ENCODE data around the gene DDOST. TPM values are rescaled to one million over a fixed set of nuclear protein-coding genes. Genes with fewer than 3 reads are reported as not detected.
"Not testable (repeated sequence)": the region's sequence is repeated elsewhere in the genome, so short reads cannot be mapped to it uniquely, and the experiment has no call there.

DDOST gene
- total and polyA plus RNA-seq, 2 donors = 93.0 to 121 TPM

GRCh38 chr1:20685099-20685662, 24.0 kb upstream of the DDOST start:
- no peaks in the 10 kb centered on the region for H3K27me3 ChIP-seq (ENCODE audit: control insufficient read depth in 2 of 2, insufficient read depth in 1 of 2, low read length in 1 of 2)
- H3K4me3 ChIP-seq (ENCODE audit: low read length in 2 of 2) = no peak overlapping the region
- H3K36me3 ChIP-seq (ENCODE audit: control insufficient read depth in 2 of 2, insufficient read depth in 2 of 2, low read length in 1 of 2) = no peaks in the 10 kb centered on the region
- peaks cover 0 to 8% of the 10 kb centered on the region in 2 donors for H3K4me1 ChIP-seq (ENCODE audit: control insufficient read depth in 2 of 2, insufficient read depth in 2 of 2, low read length in 2 of 2)
- no peaks in the 10 kb centered on the region for H3K9me3 ChIP-seq (ENCODE audit: control insufficient read depth in 2 of 2, insufficient read depth in 1 of 2, low read length in 1 of 2)
- peak overlapping the region in 1 of 2 donors; percentile 26 for H3K27ac ChIP-seq (ENCODE audit: low read depth in 1 of 2, low read length in 1 of 2)
- 88% methylated on average over 21 of the region's 21 CpGs for WGBS
- no peak for DNase-seq (ENCODE audit: low read depth in 6 of 9, low spot score in 9 of 9)

- Histone ChIP-seq H3K4me3 (ENCODE audit: low read length in 2 of 2) (no peak overlapping the region), H3K36me3 (ENCODE audit: control insufficient read depth in 2 of 2, insufficient read depth in 2 of 2, low read length in 1 of 2) (no peaks in the 10 kb centered on the region), H3K27me3 (ENCODE audit: control insufficient read depth in 2 of 2, insufficient read depth in 1 of 2, low read length in 1 of 2) (no peaks in the 10 kb centered on the region), H3K4me1 (ENCODE audit: control insufficient read depth in 2 of 2, insufficient read depth in 2 of 2, low read length in 2 of 2) (peaks cover 0 to 8% of the 10 kb centered on the region in 2 donors), H3K9me3 (ENCODE audit: control insufficient read depth in 2 of 2, insufficient read depth in 1 of 2, low read length in 1 of 2) (no peaks in the 10 kb centered on the region), H3K27ac (ENCODE audit: low read depth in 1 of 2, low read length in 1 of 2) (no peak overlapping the region)
- 97% methylated on average over 14 of the region's 14 CpGs for WGBS
- no peak for DNase-seq (ENCODE audit: low read depth in 6 of 9, low spot score in 9 of 9)
Measured at GRCh38 chr1:20684651-20685050, 23.5 kb upstream of the DDOST start.

DNA sequence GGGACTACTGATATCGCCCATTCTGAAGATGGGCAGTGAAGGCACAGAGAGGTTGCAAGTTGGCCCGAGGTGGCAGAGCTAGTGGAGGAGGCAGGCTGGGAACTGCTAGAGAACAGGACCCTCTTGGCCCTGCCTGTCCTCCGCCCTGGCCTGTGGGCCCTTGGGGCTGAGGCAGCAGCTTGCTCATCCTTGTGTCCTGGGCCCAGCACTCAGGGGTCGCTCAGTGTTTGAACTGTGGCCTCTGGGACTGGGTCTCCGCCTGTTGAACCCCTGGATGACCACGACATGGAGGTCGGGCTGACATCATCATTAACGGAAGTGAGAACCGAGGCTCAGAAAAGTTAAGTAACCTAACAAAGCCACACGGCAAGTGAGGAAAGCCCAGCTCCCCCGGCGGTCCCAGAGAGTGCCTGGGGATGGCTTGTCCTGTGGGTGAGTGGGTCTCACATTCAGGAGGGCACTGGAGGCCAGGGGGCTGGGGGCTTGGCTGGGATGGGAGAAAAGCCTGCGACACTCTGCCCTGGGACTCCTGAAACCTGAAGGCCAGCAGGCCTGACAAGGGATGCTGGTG, 23.0 kb upstream of the DDOST start:
- Histone ChIP-seq H3K9me3 (ENCODE audit: control insufficient read depth in 2 of 2, insufficient read depth in 1 of 2, low read length in 1 of 2) (no peaks in the 10 kb centered on the region), H3K4me1 (ENCODE audit: control insufficient read depth in 2 of 2, insufficient read depth in 2 of 2, low read length in 2 of 2) (peaks cover 0 to 8% of the 10 kb centered on the region in 2 donors), H3K27ac (ENCODE audit: low read depth in 1 of 2, low read length in 1 of 2) (no peak overlapping the region), H3K36me3 (ENCODE audit: control insufficient read depth in 2 of 2, insufficient read depth in 2 of 2, low read length in 1 of 2) (no peaks in the 10 kb centered on the region), H3K27me3 (ENCODE audit: control insufficient read depth in 2 of 2, insufficient read depth in 1 of 2, low read length in 1 of 2) (no peaks in the 10 kb centered on the region), H3K4me3 (ENCODE audit: low read length in 2 of 2) (no peak overlapping the region)
- DNase-seq (ENCODE audit: low read depth in 6 of 9, low spot score in 9 of 9) = no peak
- 97% methylated on average over 13 of the region's 13 CpGs for WGBS

- Histone ChIP-seq H3K4me1 (ENCODE audit: control insufficient read depth in 2 of 2, insufficient read depth in 2 of 2, low read length in 2 of 2) (peaks cover 0 to 8% of the 10 kb centered on the region in 2 donors), H3K27me3 (ENCODE audit: control insufficient read depth in 2 of 2, insufficient read depth in 1 of 2, low read length in 1 of 2) (no peaks in the 10 kb centered on the region), H3K9me3 (ENCODE audit: control insufficient read depth in 2 of 2, insufficient read depth in 1 of 2, low read length in 1 of 2) (no peaks in the 10 kb centered on the region), H3K27ac (ENCODE audit: low read depth in 1 of 2, low read length in 1 of 2) (no peak overlapping the region), H3K36me3 (ENCODE audit: control insufficient read depth in 2 of 2, insufficient read depth in 2 of 2, low read length in 1 of 2) (no peaks in the 10 kb centered on the region), H3K4me3 (ENCODE audit: low read length in 2 of 2) (no peak overlapping the region)
- WGBS = 97% methylated on average over 10 of the region's 10 CpGs
- DNase-seq (ENCODE audit: low read depth in 6 of 9, low spot score in 9 of 9) = no peak
Measured at GRCh38 chr1:20683614-20684013, 22.4 kb upstream of the DDOST start.

DNA sequence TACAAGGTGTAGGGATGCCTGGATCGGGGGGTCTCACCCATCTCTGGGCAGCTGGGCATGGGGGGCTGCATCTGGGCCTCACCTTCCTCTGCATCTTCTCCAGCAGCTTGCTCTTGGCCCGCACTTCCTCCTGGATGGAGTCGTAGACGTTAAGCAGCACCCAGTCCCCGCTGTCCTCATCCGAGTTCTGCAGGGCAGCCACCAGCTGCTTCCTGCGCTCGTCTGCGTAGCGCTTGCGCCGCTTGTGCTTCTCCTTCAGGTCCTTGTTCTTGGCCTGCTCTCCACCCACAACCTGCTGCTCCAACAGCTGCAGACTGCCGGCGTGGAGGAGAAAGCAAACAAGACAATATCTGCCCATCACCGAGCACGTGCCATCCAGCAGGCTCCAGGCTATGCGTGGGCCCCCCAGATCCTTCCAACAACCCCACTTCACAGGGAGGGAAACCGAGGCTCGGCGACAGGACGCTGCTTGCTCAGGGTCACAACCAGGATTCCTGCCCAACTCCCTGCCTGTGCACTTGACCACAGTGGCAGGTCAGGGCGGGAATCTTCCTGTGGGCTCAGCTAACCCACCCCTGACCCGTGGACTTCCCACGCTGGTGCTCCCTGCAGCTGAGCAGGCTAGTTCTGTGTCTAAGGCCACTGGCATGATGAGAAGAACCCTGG, 21.5 kb upstream of the DDOST start:
- Histone ChIP-seq H3K27ac (ENCODE audit: low read depth in 1 of 2, low read length in 1 of 2) (no peak overlapping the region), H3K9me3 (ENCODE audit: control insufficient read depth in 2 of 2, insufficient read depth in 1 of 2, low read length in 1 of 2) (no peaks in the 10 kb centered on the region), H3K36me3 (ENCODE audit: control insufficient read depth in 2 of 2, insufficient read depth in 2 of 2, low read length in 1 of 2) (no peaks in the 10 kb centered on the region), H3K27me3 (ENCODE audit: control insufficient read depth in 2 of 2, insufficient read depth in 1 of 2, low read length in 1 of 2) (no peaks in the 10 kb centered on the region), H3K4me3 (ENCODE audit: low read length in 2 of 2) (no peak overlapping the region), H3K4me1 (ENCODE audit: control insufficient read depth in 2 of 2, insufficient read depth in 2 of 2, low read length in 2 of 2) (peaks cover 0 to 8% of the 10 kb centered on the region in 2 donors)
- peak in 1 of 9 donors; percentile 43 for DNase-seq (ENCODE audit: low read depth in 6 of 9, low spot score in 9 of 9)
- 48% methylated on average over 24 of the region's 24 CpGs for WGBS

DNA sequence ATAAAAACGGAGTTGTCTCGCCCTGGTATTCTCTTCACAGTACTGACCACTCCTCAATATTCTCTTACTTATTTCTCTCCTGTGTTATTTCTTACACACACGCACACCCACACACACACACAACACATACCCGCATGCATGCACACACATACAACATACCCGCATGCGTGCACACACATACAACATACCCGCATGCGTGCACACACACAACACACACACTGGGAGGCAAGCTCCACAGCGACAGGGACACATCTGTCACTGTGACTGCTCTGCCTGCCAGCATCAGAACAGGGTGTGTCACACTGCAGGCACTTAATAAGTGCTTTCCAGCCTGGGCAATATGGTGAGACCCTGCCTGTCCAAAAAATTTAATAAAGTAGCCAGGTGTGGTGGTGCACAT, 20.8 kb upstream of the DDOST start:
- H3K4me3 ChIP-seq (ENCODE audit: low read length in 2 of 2) = no peak overlapping the region
- peaks cover 0 to 8% of the 10 kb centered on the region in 2 donors for H3K4me1 ChIP-seq (ENCODE audit: control insufficient read depth in 2 of 2, insufficient read depth in 2 of 2, low read length in 2 of 2)
- H3K9me3 ChIP-seq (ENCODE audit: control insufficient read depth in 2 of 2, insufficient read depth in 1 of 2, low read length in 1 of 2) = no peaks in the 10 kb centered on the region
- H3K27ac ChIP-seq (ENCODE audit: low read depth in 1 of 2, low read length in 1 of 2) = no peak overlapping the region
- H3K27me3 ChIP-seq (ENCODE audit: control insufficient read depth in 2 of 2, insufficient read depth in 1 of 2, low read length in 1 of 2) = no peaks in the 10 kb centered on the region
- 97% methylated on average over 9 of the region's 9 CpGs for WGBS
- H3K36me3 ChIP-seq (ENCODE audit: control insufficient read depth in 2 of 2, insufficient read depth in 2 of 2, low read length in 1 of 2) = no peaks in the 10 kb centered on the region
- DNase-seq (ENCODE audit: low read depth in 6 of 9, low spot score in 9 of 9) = no peak

- peaks cover 0 to 8% of the 10 kb centered on the region in 2 donors for H3K4me1 ChIP-seq (ENCODE audit: control insufficient read depth in 2 of 2, insufficient read depth in 2 of 2, low read length in 2 of 2)
- H3K27me3 ChIP-seq (ENCODE audit: control insufficient read depth in 2 of 2, insufficient read depth in 1 of 2, low read length in 1 of 2) = no peaks in the 10 kb centered on the region
- no peak overlapping the region for H3K27ac ChIP-seq (ENCODE audit: low read depth in 1 of 2, low read length in 1 of 2)
- no peak overlapping the region for H3K4me3 ChIP-seq (ENCODE audit: low read length in 2 of 2)
- no peak for DNase-seq (ENCODE audit: low read depth in 6 of 9, low spot score in 9 of 9)
- H3K36me3 ChIP-seq (ENCODE audit: control insufficient read depth in 2 of 2, insufficient read depth in 2 of 2, low read length in 1 of 2) = no peaks in the 10 kb centered on the region
- over 99% methylated on average over 5 of the region's 5 CpGs for WGBS
- H3K9me3 ChIP-seq (ENCODE audit: control insufficient read depth in 2 of 2, insufficient read depth in 1 of 2, low read length in 1 of 2) = no peaks in the 10 kb centered on the region
Measured at GRCh38 chr1:20680269-20680668, 19.1 kb upstream of the DDOST start.

GRCh38 chr1:20678599-20678998, 17.4 kb upstream of the DDOST start:
- no peak overlapping the region for H3K4me3 ChIP-seq (ENCODE audit: low read length in 2 of 2)
- no peaks in the 10 kb centered on the region for H3K36me3 ChIP-seq (ENCODE audit: control insufficient read depth in 2 of 2, insufficient read depth in 2 of 2, low read length in 1 of 2)
- no peaks in the 10 kb centered on the region for H3K27me3 ChIP-seq (ENCODE audit: control insufficient read depth in 2 of 2, insufficient read depth in 1 of 2, low read length in 1 of 2)
- 40% methylated on average over 6 of the region's 6 CpGs for WGBS
- no peaks in the 10 kb centered on the region for H3K9me3 ChIP-seq (ENCODE audit: control insufficient read depth in 2 of 2, insufficient read depth in 1 of 2, low read length in 1 of 2)
- peak in 1 of 9 donors; percentile 22 for DNase-seq (ENCODE audit: low read depth in 6 of 9, low spot score in 9 of 9)
- peaks cover 0 to 8% of the 10 kb centered on the region in 2 donors for H3K4me1 ChIP-seq (ENCODE audit: control insufficient read depth in 2 of 2, insufficient read depth in 2 of 2, low read length in 2 of 2)
- H3K27ac ChIP-seq (ENCODE audit: low read depth in 1 of 2, low read length in 1 of 2) = no peak overlapping the region

DNA sequence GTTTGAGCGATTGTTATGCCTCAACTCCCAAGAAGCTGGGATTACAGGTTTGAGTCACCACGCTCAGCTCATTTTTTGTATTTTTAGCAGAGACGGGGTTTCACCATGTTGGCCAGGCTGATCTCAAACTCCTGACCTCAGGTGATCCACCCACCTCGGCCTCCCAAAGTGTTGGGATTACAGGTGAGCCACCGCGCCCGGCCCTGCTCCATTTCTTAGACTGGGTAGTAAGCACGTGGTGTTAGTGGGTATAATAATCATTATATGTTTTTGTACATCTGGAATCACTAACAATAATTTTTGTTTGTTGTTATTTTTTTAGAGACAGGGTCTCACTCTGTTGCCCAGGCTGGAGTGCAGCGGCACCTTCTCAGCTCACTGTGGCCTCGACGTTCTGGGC, 12.5 kb upstream of the DDOST start:
- 94% methylated on average over 11 of the region's 11 CpGs for WGBS
- H3K36me3 ChIP-seq (ENCODE audit: control insufficient read depth in 2 of 2, insufficient read depth in 2 of 2, low read length in 1 of 2); H3K27ac ChIP-seq (ENCODE audit: low read depth in 1 of 2, low read length in 1 of 2); H3K27me3 ChIP-seq (ENCODE audit: control insufficient read depth in 2 of 2, insufficient read depth in 1 of 2, low read length in 1 of 2); DNase-seq (ENCODE audit: low read depth in 6 of 9, low spot score in 9 of 9); H3K9me3 ChIP-seq (ENCODE audit: control insufficient read depth in 2 of 2, insufficient read depth in 1 of 2, low read length in 1 of 2); H3K4me3 ChIP-seq (ENCODE audit: low read length in 2 of 2); H3K4me1 ChIP-seq (ENCODE audit: control insufficient read depth in 2 of 2, insufficient read depth in 2 of 2, low read length in 2 of 2): not testable (repeated sequence)

All from thymus (tissue), 11 donors.